Type B pancreatic cell (in vitro differentiated cells): ENCODE results near the gene TSHZ2. TPM values are rescaled to one million over a fixed set of nuclear protein-coding genes. Genes with fewer than 3 reads are reported as not detected.

Experiments
- DNase-seq: peaks from one replicate; pipeline ENCODE4 v3.0.0; 2021; ENCODE audit warnings: mixed read lengths; ENCODE audit not compliant: unreplicated experiment; ENCODE audit errors: extremely low spot score
- H3K27ac Mint-ChIP-seq: 2 replicates; pipeline ENCODE4 v1.8.0; 2021; ENCODE audit warnings: mild to moderate bottlenecking, mixed read lengths
- H3K27me3 Mint-ChIP-seq: 2 replicates; pipeline ENCODE4 v1.8.0; 2021; ENCODE audit warnings: mixed read lengths
- H3K36me3 Mint-ChIP-seq: 2 replicates; pipeline ENCODE4 v1.8.0; 2021; ENCODE audit warnings: mixed read lengths
- H3K4me1 Mint-ChIP-seq: one replicate; pipeline ENCODE4 v1.8.0; 2021; ENCODE audit warnings: mixed read lengths; ENCODE audit not compliant: unreplicated experiment
- H3K4me3 Mint-ChIP-seq: 2 replicates; pipeline ENCODE4 v1.8.0; 2021; ENCODE audit warnings: mild to moderate bottlenecking, mixed read lengths
- H3K9me3 Mint-ChIP-seq: 2 replicates; pipeline ENCODE4 v1.8.0; 2021; ENCODE audit warnings: mixed read lengths
- total RNA-seq: library from RNA; stranded (reverse); gene quantifications from 2 replicates; pipeline ENCODE4 v1.2.1, GENCODE V29; 2021; ENCODE audit warnings: low replicate concordance
- TF ChIP-seq, protein P1 (sequence below): fragments of 200-600 bp; sonication (generic); conservative IDR thresholded peaks from 2 replicates; pipeline ENCODE4 v1.5.0; 2021; ENCODE audit warnings: antibody characterized with exemption, mild to moderate bottlenecking

TSHZ2 gene
- total RNA-seq, 1 donor from 2014 or later = 45.5 TPM

DNA sequence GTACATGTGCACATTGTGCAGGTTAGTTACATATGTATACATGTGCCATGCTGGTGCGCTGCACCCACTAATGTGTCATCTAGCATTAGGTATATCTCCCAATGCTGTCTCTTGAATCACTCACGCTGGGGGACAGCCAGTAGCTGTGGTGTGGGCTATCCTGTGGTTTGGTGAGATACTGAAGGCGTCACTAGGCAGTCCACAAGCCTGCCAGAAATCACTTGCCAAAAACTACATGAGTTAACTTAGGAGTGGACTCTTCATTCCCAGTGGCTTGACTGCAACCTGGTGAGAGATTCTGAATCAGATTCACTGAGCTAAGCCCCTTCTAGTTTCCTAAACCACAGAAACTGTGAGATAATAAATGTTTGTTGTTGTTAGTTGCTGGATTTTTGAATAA is 191.3 kb downstream of the TSHZ2 start:
- no peak for DNase-seq
- no peaks in the 10 kb centered on the region for H3K9me3 Mint-ChIP-seq
- H3K4me1 Mint-ChIP-seq = peaks cover 21% of the 10 kb centered on the region
- no peak overlapping the region for H3K4me3 Mint-ChIP-seq
- no peak overlapping the region for H3K27ac Mint-ChIP-seq
- no peaks in the 10 kb centered on the region for H3K36me3 Mint-ChIP-seq
- TF ChIP-seq, protein P1, sequence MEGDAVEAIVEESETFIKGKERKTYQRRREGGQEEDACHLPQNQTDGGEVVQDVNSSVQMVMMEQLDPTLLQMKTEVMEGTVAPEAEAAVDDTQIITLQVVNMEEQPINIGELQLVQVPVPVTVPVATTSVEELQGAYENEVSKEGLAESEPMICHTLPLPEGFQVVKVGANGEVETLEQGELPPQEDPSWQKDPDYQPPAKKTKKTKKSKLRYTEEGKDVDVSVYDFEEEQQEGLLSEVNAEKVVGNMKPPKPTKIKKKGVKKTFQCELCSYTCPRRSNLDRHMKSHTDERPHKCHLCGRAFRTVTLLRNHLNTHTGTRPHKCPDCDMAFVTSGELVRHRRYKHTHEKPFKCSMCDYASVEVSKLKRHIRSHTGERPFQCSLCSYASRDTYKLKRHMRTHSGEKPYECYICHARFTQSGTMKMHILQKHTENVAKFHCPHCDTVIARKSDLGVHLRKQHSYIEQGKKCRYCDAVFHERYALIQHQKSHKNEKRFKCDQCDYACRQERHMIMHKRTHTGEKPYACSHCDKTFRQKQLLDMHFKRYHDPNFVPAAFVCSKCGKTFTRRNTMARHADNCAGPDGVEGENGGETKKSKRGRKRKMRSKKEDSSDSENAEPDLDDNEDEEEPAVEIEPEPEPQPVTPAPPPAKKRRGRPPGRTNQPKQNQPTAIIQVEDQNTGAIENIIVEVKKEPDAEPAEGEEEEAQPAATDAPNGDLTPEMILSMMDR = no peak
- no peaks in the 10 kb centered on the region for H3K27me3 Mint-ChIP-seq

DNA sequence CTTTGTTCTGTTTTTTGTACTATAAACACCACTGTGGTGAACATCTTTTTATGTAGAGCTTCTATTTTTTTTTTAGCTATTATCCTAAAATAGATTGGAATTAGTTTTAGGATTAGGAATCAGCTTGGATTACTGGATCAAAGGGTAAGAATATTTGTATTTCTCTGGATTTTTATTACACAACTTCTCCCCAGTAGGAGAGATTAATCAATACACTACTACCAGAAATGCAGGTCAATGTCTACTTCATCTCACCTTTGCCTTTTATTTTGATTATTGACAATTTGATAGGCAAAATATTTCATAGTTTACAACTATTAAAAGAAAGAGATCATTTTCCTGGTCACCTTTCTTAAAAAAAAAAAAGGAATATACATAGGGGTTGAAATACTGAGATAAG is 191.9 kb downstream of the TSHZ2 start:
- Mint-ChIP-seq H3K4me3 (no peak overlapping the region), H3K4me1 (peaks cover 21% of the 10 kb centered on the region), H3K27me3 (no peaks in the 10 kb centered on the region), H3K27ac (no peak overlapping the region), H3K9me3 (no peaks in the 10 kb centered on the region), H3K36me3 (no peaks in the 10 kb centered on the region)
- no peak for DNase-seq
- TF ChIP-seq, protein P1 = no peak

DNA sequence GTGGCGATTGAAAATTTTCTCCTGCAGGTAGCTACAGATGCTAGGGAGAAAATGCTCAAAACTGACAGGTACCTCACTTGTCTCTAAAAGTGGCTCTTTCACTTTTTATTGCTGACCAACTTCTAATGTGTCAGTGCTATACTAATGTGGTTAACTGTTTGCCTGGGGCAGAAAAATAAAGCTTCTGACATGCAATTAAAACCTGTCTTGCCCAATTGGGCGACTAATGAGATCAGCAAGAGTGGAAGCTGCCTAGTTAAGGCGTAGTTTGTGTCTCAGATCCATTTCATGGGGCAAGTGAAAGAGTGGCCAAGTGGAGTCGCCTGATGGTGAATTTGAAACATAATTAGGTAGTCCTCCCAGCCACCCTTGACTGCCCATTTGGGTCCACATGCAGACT is 193.3 kb downstream of the TSHZ2 start:
- Mint-ChIP-seq H3K36me3 (no peaks in the 10 kb centered on the region), H3K27me3 (no peaks in the 10 kb centered on the region), H3K9me3 (no peaks in the 10 kb centered on the region), H3K4me1 (peaks cover 21% of the 10 kb centered on the region), H3K4me3 (no peak overlapping the region), H3K27ac (no peak overlapping the region)
- TF ChIP-seq, protein P1 = no peak
- no peak for DNase-seq

DNA sequence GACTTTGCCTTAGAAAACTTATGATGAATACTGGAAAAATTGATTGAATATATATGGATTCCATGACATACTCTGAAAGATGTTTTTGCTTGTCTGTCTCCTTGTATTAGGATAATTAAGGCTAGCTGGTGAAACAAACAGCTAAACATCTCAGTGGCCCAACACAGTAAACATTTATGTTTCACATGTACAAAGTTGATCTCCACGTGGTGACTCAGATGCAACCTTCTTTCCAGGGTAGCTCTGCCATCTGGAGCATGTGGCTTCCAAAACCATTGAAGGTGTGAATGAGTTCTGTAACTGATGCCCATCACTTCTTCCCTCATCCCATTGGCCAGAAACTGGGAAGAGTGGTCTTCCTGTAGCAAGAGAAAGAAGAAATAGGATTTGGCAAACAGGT is 196.3 kb downstream of the TSHZ2 start:
- no peaks in the 10 kb centered on the region for H3K36me3 Mint-ChIP-seq
- no peaks in the 10 kb centered on the region for H3K9me3 Mint-ChIP-seq
- TF ChIP-seq, protein P1 = no peak
- DNase-seq = no peak
- no peak overlapping the region for H3K27ac Mint-ChIP-seq
- H3K4me1 Mint-ChIP-seq = no peaks in the 10 kb centered on the region
- H3K27me3 Mint-ChIP-seq = no peaks in the 10 kb centered on the region
- no peak overlapping the region for H3K4me3 Mint-ChIP-seq

DNA sequence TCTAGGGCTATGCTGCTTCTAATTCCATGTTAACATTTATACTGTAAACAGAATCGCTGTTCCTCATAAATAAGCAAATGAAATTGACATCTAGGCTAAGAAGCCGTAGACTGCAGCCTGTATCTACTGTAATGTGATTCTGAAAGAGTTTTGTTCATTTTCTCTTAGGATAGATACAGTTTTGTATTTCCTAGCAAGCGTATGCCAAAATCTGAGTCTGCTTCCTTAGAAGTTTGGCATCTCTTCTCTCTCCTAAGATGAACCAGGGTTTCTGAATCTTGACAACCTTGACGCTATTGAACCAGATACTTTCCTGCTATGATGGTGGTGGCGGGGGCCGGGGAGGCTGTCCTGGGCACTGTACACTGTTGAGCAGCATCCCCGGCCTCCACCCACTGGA is 198.0 kb downstream of the TSHZ2 start:
- DNase-seq = no peak
- Mint-ChIP-seq H3K9me3 (no peaks in the 10 kb centered on the region), H3K4me3 (no peak overlapping the region), H3K36me3 (peaks cover 5% of the 10 kb centered on the region), H3K4me1 (peaks cover 5% of the 10 kb centered on the region), H3K27ac (no peak overlapping the region), H3K27me3 (peaks cover 3% of the 10 kb centered on the region)
- TF ChIP-seq, protein P1 = no peak

DNA sequence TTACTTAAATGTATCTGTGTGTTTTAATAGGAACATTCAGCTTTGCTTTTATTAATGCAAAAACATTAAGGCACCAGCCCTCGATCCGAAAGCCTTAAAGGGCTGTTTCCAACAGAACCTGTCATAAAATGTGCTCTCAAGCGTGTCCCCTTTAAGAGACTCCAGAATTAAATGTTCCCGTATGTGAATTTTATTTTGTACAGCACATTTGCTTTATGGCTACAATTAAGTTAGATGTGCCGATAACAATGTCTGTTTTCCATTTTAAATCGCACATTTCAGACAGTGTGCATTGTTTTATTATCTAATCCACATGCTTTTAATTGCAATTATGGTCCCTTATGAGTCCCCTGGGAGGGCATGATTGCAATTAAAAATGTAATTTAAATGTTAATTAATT is 198.9 kb downstream of the TSHZ2 start:
- Mint-ChIP-seq H3K4me1 (peaks cover 12% of the 10 kb centered on the region), H3K4me3 (no peak overlapping the region), H3K27ac (no peak overlapping the region), H3K36me3 (peaks cover 6% of the 10 kb centered on the region), H3K27me3 (peaks cover 4% of the 10 kb centered on the region), H3K9me3 (no peaks in the 10 kb centered on the region)
- DNase-seq = no peak
- TF ChIP-seq, protein P1 = no peak
